GM21529 (cell line): ENCODE data around the gene WIPF2.

Source experiments
- ATAC-seq: cut with Tn5 transposase; IDR thresholded peaks from one replicate; pipeline ENCODE4 v1.9.1; 2021; ENCODE audit not compliant: unreplicated experiment

WIPF2 gene

DNA sequence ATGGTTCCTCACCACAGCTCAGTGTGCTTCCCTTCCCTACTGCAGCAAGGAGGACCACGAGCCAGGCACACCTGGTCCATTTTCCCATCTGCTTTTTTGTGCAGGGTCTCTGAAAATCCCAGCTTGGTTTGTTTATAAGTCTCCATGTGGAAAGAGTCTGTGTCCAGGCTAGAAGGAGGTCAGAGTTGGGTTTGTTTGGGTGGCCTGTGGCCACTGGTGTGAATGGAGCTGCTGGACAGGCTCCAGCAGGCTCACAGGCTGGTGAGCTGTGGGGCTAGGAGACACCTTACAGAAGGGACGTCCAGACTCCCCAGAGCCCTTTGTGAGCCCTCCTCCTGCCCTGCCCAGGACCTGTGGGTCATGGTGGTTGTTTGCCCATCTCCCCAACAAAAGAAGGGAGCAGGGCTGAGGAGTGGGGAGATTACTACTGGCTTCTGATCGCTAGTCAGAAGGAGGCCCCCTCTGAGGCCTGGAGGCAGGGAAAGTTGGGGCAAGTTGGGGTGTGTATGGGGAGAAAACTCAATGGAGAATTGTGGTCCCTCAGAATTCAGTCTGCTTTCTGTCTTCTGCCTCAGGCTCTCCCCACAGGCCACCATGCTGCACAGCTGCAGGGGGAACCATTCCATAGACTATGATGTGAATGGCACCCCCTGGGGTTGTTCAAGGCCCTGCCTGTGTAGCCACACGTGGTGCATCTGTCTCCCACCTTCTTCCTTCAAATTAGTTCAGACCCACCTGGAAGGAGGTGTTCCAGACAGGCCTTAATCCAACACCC is 94.0 kb downstream of the WIPF2 start:
- no peak for ATAC-seq

DNA sequence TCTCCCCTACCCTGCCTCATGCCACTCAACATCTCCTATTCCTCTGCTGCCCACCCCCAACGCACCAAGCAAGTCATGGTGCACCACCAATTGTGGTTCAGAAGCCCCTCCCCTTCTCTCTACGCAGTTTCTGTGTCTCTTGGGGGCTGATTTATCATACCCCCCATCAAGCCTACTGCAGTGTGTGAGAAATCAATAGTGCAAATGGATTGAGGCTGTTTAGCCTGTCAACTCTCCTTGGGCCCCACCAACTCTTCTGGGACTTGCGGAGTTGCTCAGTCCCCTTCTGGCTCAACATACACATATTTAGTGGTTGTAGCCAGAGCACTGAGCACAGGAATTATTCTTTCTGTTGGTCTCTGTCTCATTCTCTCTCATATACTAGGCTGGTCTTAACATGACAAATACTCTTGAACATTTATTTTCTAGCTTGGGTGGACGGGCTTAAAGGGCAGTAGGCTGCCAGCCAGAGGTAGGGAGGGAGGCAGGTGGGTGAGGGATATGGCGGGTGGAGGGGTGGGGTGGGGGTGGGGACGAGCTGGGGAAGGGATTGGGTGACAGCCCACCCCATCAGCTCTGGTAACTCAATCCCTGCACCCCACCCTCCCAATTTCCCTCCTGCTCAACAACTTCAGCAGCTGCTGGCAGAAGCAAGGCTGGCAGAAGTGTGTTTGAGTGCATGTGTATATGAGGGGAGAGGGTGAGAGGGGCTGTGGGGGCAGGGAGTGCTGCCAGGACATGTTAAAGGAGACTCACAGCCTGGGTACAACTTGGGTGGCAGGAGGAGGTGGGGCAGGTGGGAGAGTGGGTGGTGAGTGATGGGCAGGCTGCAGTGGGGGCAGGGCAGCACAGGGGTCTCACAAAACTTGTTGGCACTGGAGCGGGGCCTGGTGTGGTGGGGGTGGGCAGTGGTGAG is 94.8 kb downstream of the WIPF2 start:
- ATAC-seq = no peak

DNA sequence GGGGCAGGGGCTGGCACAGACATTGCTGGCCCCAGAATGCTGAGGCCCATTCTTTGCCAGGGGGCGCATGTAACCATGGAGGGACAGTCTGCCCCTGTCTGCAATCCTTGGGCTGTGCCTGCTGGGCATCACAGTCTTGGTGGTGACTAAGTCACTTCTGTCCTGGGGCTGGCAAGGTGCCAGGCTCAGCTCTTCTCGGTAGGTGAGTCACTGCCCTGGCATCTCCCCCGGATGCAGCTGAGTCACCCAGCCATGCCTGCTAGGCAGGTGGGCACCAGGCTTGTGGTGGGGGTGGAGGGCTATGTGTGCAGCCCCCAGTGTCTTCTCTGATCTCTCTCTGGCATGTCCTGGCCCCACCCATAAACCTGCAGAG is 95.5 kb downstream of the WIPF2 start:
- ATAC-seq = no peak

DNA sequence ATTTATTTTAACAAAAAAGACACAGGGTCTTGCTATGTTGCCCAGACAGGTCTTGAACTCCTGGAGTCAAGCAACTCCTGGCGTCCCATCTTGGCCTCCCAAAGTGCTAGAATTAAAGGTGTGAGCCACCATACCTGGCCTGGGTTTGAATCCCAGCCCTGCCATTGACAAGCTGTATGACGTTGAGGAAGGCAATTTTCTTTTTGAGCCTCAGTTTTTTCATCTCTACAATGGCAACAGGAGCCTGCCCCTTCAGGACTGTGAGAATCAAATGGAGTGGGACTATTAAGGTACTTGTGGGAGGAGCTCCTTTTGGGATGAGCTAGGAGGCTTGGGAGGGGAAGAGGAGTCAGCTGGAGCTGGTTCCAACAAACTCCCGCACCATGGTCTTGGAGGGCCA is 96.1 kb downstream of the WIPF2 start:
- ATAC-seq = no peak

DNA sequence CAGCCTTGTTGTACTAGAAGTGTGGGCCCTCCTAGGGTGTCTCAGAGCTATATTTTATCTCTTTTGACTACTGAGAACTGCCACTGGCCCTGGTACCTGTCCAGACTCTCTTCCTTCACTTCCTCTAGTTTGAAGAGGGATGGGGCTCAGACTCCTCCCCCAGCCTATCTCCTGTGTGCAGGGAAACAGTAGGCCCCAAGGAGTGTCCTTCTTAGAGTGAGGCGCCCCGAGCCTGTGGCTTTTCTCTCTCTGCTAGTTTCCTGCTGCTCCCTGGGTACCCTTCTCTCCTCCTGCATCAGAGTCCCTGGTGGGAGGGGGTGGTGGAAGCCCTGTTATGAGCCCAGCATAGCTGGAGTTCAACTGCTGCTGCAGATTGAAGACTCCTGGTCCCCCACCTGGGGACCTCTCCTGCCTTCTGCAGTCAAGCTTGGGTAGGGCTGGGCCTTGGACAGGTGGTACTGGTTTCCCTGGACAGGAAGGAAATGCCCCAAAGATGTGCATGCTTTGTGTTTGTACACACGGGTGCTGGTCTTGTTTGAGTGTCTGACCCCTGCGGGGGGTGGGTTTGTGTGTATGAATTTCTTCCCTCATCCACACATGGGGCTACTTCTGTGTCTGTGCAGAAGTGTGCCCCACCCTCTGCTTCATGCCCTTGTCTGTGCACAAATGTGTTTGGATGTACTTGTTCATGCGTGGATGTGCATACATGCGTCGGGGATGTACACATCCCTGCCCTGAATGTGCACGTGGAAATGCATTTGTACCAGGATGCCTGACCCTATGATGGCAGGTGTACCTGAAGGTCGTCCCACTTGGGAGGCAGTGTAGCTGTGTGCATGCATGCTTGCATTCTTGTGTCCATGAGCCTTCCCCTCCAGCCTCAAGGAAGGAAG is 96.8 kb downstream of the WIPF2 start:
- no peak for ATAC-seq

DNA sequence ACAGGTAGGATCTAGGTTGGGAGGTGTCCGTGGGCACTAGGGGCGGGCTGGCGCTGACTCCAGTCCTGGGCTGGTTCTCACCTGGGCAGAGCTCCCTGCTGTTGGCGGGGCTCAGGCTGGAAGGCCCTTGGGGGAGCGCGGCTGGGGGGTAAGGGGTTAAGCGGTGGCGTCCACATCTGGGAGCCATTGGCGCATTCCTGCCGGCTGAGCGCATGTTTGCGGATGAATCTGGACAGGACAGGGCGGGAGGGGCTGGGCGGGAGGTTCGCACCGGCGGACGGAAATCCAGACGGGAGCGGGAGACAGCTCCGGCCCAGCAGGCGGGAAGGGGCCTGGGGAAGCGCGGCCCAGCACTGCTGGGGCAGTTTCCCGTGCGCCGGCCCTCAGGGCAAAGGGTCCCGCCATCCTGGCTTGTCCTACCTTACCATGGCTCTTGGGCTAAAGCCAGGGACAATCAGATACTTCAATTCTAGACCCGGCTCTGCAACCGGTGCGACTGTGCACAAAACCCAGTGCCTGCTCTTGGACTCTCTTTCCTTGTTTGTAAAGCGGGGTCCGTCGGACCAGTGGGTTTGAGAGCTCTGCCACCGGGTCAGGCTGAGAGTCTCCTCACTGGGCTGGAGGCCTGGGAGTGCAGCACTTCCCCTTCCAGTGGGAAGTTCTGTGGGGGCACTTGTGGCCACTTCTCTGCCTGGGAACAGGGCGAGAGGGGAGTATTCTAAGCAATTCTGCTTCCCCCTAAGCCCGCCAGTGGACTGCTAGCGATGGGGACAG is 97.7 kb downstream of the WIPF2 start:
- ATAC-seq = no peak

DNA sequence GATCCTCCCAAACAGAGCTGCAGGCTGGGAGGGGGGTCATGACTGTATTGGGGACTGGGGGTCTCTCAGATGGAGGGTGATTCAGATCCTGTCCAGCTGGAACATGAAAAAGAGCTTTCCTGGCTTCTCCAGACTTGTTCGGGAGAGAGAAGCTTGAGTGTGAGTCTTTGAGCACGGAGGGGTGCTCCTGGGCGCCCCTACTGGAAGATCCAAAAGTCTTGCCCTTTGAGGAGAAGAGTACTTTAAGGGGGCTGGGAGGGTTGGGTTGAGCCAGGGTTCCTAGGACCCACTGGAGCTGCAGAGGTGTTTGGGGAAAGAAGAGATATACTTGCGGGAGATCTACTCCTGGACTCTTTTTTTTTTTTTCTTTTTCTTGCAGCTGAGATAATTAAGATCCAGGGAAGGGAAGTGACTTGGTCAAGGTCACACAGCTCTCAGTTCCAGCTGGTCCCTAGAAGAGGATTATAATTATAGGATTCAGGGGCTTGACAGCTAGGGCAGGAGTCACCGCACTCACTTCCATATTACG is 98.3 kb downstream of the WIPF2 start:
- no peak for ATAC-seq

DNA sequence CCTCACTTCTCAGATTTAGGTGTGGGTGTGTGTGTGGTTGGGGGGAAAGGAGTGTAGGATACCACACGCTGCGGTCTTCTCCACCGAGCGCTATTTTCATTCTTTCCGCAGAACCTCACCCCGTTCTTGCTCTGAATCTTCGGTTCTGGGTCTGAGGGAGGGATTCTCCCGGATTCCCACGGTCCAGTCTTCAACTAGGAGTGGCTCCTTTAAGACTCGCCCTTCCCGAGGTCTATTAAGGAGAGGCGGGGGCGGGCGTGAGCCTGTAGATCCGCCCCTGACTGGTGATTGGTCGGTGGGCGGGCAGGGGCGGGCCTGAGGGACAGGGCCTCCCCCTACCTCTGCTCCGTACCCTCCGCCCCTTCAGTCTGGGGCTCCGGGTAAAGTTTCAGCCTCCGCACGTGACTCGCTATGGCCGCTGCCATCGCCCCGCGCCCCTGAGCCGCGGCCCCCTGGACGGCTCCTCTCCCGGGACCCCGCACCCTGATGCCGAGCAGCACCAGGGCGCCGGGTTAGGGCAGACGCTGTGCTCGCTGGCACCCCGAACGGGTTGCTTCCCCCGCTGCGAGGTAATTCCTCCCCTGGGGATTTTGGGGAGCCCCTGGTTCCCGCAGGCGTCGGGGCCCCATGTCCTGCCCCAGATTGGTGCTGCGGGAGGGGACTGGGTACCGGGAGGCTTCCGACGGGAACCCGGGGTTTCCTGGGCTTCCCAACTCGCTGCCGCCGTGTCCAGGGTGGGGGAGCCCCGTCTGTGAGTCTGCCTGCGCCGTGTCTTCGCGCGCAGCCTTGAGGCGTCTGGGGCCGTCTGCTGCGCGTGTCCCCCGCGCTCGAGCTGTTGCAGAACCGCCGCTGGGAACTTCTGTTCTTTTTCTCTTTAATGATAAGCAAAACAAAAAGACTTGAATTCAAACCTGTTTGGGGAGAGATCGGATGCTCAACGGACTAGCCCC is 99.1 kb downstream of the WIPF2 start:
- peak; percentile 61 for ATAC-seq

DNA sequence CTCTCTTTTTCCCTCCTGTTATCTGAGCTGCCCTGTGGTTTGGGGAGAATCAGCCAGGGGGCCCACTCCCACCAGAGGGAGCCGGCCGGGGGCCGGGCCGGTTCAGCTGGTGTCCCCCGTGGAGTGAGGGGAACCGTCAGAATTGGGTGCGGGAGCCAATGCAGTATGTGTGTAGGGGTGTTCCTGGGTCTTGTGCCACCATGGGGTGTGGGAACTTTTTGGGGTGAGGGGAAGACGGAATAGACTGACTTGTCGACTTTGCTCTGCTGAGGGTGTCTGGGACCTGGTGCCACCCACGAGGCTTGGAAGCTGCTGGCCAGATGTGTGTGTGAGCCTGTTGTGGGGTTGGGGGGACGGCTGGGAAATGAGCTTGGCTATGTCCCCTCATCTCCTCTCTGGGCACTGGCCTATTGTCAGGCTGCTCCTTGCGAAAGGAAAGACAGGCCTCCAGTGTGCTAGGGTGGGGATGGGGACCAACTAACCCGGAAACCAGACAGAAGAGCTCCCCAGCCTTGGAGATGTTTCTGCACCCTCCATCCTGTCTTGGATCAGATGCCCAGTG is 99.8 kb downstream of the WIPF2 start:
- ATAC-seq = no peak

DNA sequence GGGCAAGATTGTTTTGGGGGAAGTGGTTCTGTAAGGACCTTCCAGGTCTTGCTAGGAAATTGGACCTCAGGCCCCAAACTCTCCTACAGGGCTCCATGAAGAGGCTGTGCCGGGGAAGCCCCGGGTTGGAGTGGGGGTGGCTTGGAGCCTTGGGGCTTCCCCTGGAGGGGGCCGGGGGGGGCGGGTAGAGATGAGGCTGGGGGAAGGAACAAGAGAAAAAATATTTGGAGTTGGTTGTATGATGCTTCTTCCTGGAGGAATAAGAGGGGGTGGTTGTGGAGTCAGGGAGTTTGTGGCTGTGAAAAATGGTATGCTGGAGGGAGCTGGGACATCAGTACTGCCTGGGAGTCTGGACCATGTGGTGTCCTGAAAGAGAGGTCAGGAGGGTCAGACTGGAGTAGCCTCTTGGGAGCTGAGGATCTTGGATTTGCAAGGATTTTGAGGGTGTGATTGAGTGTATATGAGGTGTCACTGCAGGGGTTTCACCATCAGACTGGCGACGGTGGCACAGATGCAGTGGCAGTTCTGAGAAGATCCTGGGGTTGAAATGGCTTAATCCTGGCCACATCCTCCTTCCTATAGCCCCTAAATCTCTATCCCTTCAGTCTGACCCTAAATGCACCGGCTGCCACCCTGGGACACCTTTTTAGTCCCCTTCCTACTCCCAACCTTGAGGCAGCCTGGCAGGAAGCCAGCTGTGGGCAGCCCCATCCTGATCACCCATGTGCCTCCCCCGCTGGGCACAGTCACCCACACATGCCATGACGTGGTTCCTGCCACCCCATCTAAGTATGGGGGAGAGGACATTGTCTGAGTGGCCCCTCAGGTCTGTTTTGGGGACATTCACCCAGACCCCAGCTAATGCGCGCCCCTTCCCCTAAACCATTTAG is 100.8 kb downstream of the WIPF2 start:
- ATAC-seq = no peak

DNA sequence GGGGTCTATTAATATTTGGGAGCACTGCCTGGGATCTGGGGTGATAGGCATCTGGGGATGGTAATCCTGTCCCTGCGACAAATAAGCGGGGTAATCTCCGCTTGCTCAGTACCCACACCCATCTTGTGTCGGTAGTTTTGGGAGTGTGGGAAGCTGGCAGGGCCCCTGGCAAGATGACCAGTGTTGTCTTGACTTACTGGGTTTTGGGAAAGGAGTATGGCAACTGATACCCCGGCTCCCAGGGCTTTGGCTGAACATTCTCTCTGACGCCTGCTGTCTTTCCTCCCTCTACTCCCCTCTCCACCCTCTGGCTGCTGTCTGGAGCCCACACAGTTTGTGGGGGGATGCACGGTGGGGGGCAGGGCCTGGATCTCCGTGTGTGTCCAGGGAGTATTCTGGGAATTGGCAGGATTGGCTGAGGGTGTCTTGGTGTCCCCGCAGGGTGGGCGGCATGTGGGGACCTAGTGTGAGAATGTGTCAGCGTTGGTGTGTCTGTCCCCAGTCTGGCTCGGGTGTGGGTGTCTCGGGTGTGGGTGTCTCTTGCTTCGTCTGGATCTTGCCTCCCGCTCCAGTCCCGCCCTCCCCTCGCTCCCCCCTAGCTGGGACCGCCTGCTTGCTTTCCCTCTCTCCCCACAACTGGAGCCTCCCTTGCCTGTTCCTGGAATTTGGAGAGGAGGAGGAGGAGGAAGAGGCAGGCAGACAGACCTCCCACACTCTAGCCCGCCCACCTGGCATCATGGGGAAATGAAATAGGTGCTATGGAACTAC is 101.8 kb downstream of the WIPF2 start:
- no peak for ATAC-seq

DNA sequence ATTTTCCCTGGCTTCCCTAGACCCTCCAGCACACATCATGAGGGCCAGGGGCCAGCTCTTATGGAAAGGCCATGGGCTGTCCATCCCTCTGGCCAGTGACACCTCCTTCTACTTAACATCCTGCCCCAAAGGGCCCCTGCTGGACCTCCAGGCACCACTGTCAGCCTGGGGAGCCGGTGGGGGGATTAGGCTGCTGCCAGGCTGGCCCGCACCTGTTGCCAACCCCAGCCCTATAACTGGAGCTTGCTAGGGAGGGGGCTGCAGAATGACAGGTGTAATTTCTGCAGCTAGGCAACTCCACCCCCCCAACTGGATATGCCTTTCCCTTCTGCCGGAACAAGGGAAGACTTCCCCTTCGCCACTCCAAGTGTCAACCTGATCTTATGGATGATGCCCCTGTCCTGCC is 102.4 kb downstream of the WIPF2 start:
- ATAC-seq = no peak

DNA sequence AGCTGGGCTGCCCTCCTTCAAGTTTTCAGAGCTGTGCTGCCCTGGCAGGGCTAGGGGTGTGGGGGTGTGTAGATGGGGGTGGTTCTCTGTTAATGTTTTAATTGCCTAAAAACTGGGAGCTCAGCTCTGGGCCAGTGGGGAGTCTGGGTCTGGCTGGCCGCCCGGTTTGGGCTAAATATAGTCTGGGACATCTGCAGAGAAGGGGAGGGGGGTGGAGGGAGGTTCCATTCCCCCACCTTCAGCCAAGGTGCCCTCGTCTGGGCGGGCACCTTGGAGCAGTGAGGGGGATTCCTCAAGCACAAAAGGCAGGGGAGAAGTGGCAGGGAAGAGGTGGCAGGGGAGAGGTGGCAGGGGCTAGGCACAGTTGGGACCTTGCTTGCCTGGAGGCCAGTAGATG is 102.9 kb downstream of the WIPF2 start:
- no peak for ATAC-seq

DNA sequence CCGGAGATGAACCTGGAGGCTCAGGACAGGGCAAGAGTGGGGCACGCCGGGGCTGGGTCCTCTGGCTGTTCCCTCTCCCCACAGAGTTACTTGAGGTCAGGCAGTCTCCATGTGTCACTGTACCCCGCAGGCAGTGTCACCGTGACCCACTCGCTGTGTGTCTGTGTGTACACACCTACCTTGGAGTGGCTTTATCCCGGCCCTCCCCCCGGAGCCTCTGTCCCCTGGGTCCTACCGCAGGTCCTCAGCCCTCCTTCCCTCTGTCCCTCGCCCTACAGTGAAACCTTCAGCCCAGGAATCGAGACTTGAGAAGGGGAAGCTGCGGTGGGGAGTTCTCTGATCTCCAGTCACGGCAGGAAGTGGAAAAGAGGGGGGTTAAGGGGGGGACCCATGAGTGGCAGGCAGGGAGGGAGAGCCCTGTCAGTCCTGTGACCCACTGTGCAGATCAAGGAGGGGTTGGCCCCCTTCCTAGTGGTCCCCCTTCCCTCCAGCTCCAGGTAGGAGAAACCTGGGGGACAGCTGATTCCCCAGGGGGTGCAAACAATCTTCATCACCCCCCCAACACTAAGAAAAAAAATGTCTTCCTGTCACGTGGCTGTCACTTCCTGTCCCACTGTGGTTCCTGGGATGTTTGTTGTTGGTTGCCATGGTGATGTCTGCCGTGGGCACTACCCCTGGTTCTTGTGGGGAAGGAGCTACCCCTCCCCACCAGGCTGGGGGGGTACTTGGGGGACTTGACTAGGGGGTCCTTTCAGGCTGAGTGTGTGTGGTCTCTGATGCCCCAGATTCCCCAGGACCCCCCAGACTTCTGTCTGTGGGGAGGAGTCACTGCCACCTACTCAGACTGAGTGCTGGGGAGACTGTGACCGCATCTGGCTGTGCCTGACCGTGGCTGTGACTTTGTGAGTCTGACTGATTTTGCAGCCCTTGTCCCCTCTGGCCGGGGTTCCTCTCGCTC is 103.5 kb downstream of the WIPF2 start:
- peak; percentile 28 for ATAC-seq

DNA sequence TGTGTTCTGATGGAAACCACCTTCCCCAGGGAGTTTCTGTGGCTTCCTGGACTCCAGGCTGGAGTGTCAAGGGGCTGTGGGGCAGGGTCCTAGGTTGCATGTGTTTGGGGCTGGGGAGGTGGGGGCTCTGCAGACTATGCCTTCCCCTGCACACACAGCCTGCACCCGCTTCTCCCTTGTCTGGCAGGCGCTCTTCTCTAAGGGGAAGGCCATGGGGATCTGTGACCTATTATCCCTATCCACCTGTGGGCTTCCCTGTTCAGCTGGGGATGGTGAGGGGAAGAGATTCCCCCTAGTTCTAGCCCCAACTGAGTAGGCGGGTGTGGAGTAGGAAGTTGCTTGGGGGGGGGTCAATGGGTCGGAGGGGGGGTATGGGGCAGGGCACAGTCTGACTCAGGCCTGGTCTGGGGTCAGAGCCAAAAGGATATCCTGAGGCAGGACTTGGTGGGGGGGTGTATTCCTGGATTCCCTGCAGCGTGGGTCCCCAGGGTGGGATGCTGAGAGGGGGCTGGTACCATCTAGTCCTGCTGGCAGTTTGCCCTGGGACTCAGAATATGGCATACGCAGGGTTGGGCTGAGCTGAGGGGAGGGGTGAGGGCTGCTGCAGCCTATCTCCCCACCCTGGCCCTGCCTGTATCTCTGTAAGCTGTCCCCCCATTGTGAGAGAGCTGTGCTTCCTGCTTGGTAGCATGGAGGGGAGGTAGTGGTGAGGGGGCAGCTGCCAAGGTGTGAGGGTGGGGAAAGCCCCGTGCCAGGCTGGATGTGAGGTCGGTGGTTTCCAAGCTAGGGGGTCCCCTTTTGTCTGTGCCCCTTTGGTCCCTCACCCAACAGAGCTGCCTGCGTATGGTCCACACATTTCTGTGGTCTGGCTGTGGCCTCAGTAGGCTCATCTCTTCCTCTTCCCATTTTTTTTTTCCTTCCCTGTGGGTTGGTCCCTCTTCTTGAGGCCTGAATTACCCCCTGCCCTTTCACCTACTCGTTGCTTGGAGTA is 104.6 kb downstream of the WIPF2 start:
- no peak for ATAC-seq
